Measurements from ENCODE around the gene ZFHX3. TPM values are rescaled to one million over a fixed set of nuclear protein-coding genes. Genes with fewer than 3 reads are reported as not detected.

Gene ZFHX3
- total and polyA plus RNA-seq, 9 of the 15 experiments (the other 6 are each of a cell fraction or from before 2014, with no cell fraction given): 0.01 to 0.23 (median 0.06) TPM; not detected in 4

DNA sequence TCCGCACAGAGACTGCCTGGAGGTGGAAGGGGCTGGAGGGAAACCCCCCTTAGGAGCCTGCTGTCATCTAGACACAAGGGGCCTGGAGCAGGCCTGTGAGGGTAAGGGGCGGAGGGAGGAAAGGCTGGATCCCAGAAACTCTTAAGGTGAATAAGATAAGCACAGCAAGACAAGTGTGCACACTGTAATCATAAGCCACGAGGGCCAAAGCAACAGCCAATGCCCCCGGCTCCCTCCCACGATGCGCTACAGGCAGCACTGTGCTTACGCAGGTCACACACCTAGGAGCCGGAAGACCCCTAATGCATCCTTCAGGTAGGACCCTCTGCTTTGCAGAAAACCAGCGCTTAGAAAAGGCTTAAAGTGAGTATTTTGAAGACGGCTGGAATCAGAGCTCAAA lies 24.6 kb downstream of the ZFHX3 start:
- in situ Hi-C loops (cut with MboI): no loop called here
- WGBS (ENCODE audit: insufficient coverage, low coverage, missing lambda C conversion rate): 21% methylated on average over 7 of the region's 10 CpGs
- no peaks in the 10 kb centered on the region for H3K79me2 ChIP-seq (ENCODE audit: control insufficient read depth, insufficient read depth, low read length)
- DNase-seq (ENCODE audit: extremely low read depth in 1 of 4, low spot score in 3 of 4) (no peak), ATAC-seq (no peak), FAIRE-seq (no peak)
- H3K9ac ChIP-seq (ENCODE audit: insufficient read depth in 1 of 2, low read depth in 2 of 2, low read length in 2 of 2): no peak overlapping the region
- 0 out of 2 replicates have a peak, but pooled peaks cover 8% of the 10 kb centered on the region for H4K20me1 ChIP-seq (replicated peaks; ENCODE audit: control insufficient read depth, insufficient read depth, low read length)
- H3K4me3 ChIP-seq: no peak overlapping the region
- intact Hi-C loops (cut with micrococcal nuclease): no loop called here
- no peaks in the 10 kb centered on the region for H3K4me1 ChIP-seq (replicated peaks in 1 of 2; ENCODE audit: control insufficient read depth in 2 of 2, insufficient read depth in 2 of 2, low read length in 2 of 2)
- no peak overlapping the region for H3K27ac ChIP-seq (ENCODE audit: extremely low read depth, low read depth, low read length)
- ChIA-PET CTCF (ENCODE audit: low intra/inter-chr PET ratio) (interaction anchor here (0.6 kb wide), 1 partner anchor 101 kb away, joined by 3 read pairs; no protein-coding TSS in a partner anchor), POLR2A (no interaction called here)
- no peaks in the 10 kb centered on the region for H3K36me3 ChIP-seq (ENCODE audit: control insufficient read depth, insufficient read depth, low read length)
- no peak overlapping the region for H3K4me2 ChIP-seq (ENCODE audit: insufficient read depth, low read length)
- H3K9me1 ChIP-seq (ENCODE audit: control insufficient read depth, insufficient read depth, low read length): no peaks in the 10 kb centered on the region
- BruUV-seq (replicated peaks): no TSS peak
- no peaks in the 10 kb centered on the region for H3K9me3 ChIP-seq (replicated peaks; ENCODE audit: control insufficient read depth, insufficient read depth, low read depth, low read length)
- no peak for TF ChIP-seq ZNF23 (CRISPR knock-in tag; IDR thresholded peaks at IDR 0.05)
- H3K27me3 ChIP-seq (ENCODE audit: control insufficient read depth in 2 of 2, insufficient read depth in 2 of 2, low read length in 2 of 2): peaks cover 0 to 62% of the 10 kb centered on the region in 2 experiments
- H2AFZ ChIP-seq (ENCODE audit: low read depth, low read length): no peak overlapping the region

DNA sequence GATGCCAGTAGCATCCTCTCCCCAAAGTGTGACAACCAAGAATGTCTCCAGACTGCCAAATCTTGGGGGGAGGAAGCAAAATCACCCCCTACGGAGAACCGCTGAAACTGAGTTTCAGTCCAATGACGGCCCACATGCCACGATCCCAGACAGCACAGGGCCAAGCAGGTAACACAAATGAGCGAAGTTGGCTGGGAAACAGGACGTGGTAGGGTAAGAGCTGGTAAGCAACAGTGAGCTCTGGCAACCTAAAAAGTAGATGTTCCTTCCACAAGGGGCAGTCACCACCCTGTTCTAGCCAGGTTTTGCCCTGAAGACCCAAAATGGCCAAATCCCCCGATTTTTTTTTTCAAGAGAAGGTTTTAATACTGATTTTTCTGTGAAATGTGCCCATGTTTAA lies 25.4 kb downstream of the ZFHX3 start:
- DNase-seq (ENCODE audit: extremely low read depth in 1 of 4, low spot score in 3 of 4): no peak
- Histone ChIP-seq H3K4me2 (ENCODE audit: insufficient read depth, low read length) (no peak overlapping the region), H3K79me2 (ENCODE audit: control insufficient read depth, insufficient read depth, low read length) (no peaks in the 10 kb centered on the region), H3K4me1 (replicated peaks in 1 of 2; ENCODE audit: control insufficient read depth in 2 of 2, insufficient read depth in 2 of 2, low read length in 2 of 2) (no peaks in the 10 kb centered on the region), H3K4me3 (no peak overlapping the region), H4K20me1 (replicated peaks; ENCODE audit: control insufficient read depth, insufficient read depth, low read length) (0 out of 2 replicates have a peak, but pooled peaks cover 8% of the 10 kb centered on the region), H3K27ac (ENCODE audit: extremely low read depth, low read depth, low read length) (no peak overlapping the region), H3K9me3 (replicated peaks; ENCODE audit: control insufficient read depth, insufficient read depth, low read depth, low read length) (no peaks in the 10 kb centered on the region), H3K27me3 (ENCODE audit: control insufficient read depth in 2 of 2, insufficient read depth in 2 of 2, low read length in 2 of 2) (peaks cover 0 to 54% of the 10 kb centered on the region in 2 experiments), H3K9ac (ENCODE audit: insufficient read depth in 1 of 2, low read depth in 2 of 2, low read length in 2 of 2) (no peak overlapping the region), H3K36me3 (ENCODE audit: control insufficient read depth, insufficient read depth, low read length) (no peaks in the 10 kb centered on the region), H2AFZ (ENCODE audit: low read depth, low read length) (no peak overlapping the region), H3K9me1 (ENCODE audit: control insufficient read depth, insufficient read depth, low read length) (no peaks in the 10 kb centered on the region)
- CTCF ChIA-PET (ENCODE audit: low intra/inter-chr PET ratio): no interaction called here
- BruUV-seq (replicated peaks): no TSS peak
- in situ Hi-C loops (cut with MboI) (no loop called here), intact Hi-C loops (cut with micrococcal nuclease) (no loop called here)
- POLR2A ChIA-PET: no interaction called here
- TF ChIP-seq GATA2 (CRISPR knock-in tag; IDR thresholded peaks at IDR 0.05) (no peak), MTA1 (IDR thresholded peaks at IDR 0.05; ENCODE audit: borderline replicate concordance) (no peak), ZBTB12 (CRISPR knock-in tag; IDR thresholded peaks at IDR 0.05) (no peak), CHD2 (IDR thresholded peaks at IDR 0.05; ENCODE audit: low read depth, low read length) (no peak), REST (IDR thresholded peaks at IDR 0.05; ENCODE audit: borderline replicate concordance) (no peak), REST (CRISPR knock-in tag; IDR thresholded peaks at IDR 0.05; ENCODE audit: low read depth) (no peak), ELF4 (CRISPR knock-in tag; IDR thresholded peaks at IDR 0.05) (no peak)
- FAIRE-seq: no peak
- WGBS (ENCODE audit: insufficient coverage, low coverage, missing lambda C conversion rate): 2% methylated on average over 7 of the region's 7 CpGs
- ATAC-seq: no peak

All from K562 (cell line).